ENCODE results near the gene ARID4A. TPM values are rescaled to one million over a fixed set of nuclear protein-coding genes. Genes with fewer than 3 reads are reported as not detected.
A peak's percentile ranks its signal among the peaks of the same experiment; 100 is the strongest.
"Not testable (repeated sequence)": the region's sequence is repeated elsewhere in the genome, so short reads cannot be mapped to it uniquely, and the experiment has no call there.

Gene ARID4A
- total and polyA plus RNA-seq, 11 donors: 5.6 to 23.1 (median 15.5) TPM

GRCh38 chr14:58341152-58341748 lies 42.9 kb downstream of the ARID4A start:
- no peak for DNase-seq
- peaks cover 0 to 94% (median 76%) of the 10 kb centered on the region in 9 donors for H3K36me3 ChIP-seq

GRCh38 chr14:58343535-58343934 lies 45.2 kb downstream of the ARID4A start:
- WGBS, 4 donors: 94 to 98% (median 95%) methylated on average over 3 of the region's 3 CpGs
- H3K4me3 ChIP-seq; DNase-seq; H3K9me3 ChIP-seq; H3K27me3 ChIP-seq; H3K27ac ChIP-seq; ATAC-seq; intact Hi-C loops (cut with DNase I): not testable (repeated sequence)
- peaks cover 0 to 11% (median 0%) of the 10 kb centered on the region in 12 donors for H3K4me1 ChIP-seq
- peaks cover 0 to 94% (median 82%) of the 10 kb centered on the region in 9 donors for H3K36me3 ChIP-seq

More at GRCh38 chr14:58341152-58341748, 42.9 kb downstream of the ARID4A start:
- Histone ChIP-seq H3K27me3 (no peaks in the 10 kb centered on the region), H3K9me3 (no peaks in the 10 kb centered on the region), H3K4me3 (no peak overlapping the region), H3K4me1 (peaks cover 0 to 11% (median 0%) of the 10 kb centered on the region in 12 donors), H3K27ac (no peak overlapping the region)
- no peak for ATAC-seq
- WGBS, 4 donors: 74 to 83% (median 76%) methylated on average over 4 of the region's 4 CpGs
- no peak for TF ChIP-seq POLR2A (IDR thresholded peaks at IDR 0.05)
- TF ChIP-seq, protein P1, sequence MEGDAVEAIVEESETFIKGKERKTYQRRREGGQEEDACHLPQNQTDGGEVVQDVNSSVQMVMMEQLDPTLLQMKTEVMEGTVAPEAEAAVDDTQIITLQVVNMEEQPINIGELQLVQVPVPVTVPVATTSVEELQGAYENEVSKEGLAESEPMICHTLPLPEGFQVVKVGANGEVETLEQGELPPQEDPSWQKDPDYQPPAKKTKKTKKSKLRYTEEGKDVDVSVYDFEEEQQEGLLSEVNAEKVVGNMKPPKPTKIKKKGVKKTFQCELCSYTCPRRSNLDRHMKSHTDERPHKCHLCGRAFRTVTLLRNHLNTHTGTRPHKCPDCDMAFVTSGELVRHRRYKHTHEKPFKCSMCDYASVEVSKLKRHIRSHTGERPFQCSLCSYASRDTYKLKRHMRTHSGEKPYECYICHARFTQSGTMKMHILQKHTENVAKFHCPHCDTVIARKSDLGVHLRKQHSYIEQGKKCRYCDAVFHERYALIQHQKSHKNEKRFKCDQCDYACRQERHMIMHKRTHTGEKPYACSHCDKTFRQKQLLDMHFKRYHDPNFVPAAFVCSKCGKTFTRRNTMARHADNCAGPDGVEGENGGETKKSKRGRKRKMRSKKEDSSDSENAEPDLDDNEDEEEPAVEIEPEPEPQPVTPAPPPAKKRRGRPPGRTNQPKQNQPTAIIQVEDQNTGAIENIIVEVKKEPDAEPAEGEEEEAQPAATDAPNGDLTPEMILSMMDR (IDR thresholded peaks at IDR 0.05): no peak
- intact Hi-C loops (cut with DNase I): no loop called here

DNA sequence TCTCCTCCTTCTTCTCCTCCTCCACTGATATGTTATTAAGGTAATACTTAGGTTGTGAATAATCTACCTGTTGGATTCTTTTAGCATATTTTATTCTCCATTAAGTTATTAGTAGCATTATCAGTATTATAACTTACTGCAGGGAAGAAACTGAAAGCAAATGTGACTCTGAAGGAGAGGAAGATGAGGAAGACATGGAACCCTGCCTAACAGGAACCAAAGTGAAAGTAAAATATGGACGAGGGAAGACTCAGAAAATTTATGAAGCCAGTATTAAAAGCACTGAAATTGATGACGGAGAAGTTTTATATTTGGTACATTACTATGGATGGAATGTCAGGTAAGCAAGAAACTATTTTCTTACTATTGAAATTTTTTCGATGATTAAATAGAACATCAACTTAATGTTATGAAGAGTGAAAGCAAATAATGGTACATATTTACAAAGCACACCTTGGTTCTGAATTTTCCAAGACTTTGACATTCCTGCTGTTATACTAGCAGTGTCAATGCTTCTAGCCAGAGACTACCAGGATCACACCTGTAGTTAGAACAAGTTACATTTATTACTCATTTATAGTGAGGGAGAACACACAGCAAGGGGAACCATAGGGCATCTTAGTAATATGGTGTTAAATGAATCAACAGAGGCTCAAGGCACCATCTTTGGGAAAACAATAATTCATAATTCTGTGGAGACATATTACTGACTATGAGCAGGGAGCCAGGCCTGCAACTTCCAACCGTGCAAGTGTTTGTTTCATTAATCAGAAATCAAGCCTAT lies 55.4 kb downstream of the ARID4A start:
- ATAC-seq (no peak), DNase-seq (no peak)
- Histone ChIP-seq H3K9me3 (no peaks in the 10 kb centered on the region), H3K36me3 (peaks cover 0 to 93% (median 81%) of the 10 kb centered on the region in 9 donors), H3K27me3 (no peaks in the 10 kb centered on the region), H3K4me3 (peak overlapping the region in 7 of 12 donors; percentile 1 to 34 (median 17)), H3K4me1 (peaks cover 0 to 25% (median 4%) of the 10 kb centered on the region in 12 donors), H3K27ac (peak overlapping the region in 5 of 12 donors; percentile 2 to 38 (median 13))
- 77 to 85% (median 78%) methylated on average over 4 of the region's 4 CpGs for WGBS, 4 donors
- TF ChIP-seq POLR2A (IDR thresholded peaks at IDR 0.05): no peak
- TF ChIP-seq, protein P1 (IDR thresholded peaks at IDR 0.05): no peak
- intact Hi-C loops (cut with DNase I): no loop called here

DNA sequence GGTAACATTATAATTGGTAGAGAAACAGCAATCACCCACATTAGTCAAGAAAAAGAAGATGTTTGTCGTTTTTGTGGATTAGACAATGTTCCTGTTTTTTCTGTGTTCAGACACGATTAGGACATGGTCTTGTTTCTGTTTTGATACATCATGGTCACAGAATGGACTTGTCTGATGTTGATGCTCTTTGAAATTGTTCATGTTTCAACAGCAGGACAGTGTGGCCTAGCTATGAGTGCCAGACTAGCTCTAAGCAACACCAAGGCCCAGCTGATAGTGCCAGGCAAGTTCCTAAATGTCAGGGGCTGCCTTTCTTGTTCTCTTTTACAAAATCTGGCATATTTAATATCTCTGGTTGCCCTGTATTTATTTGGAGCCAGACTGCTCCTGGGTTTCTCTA lies 56.5 kb downstream of the ARID4A start:
- Histone ChIP-seq H3K9me3 (no peaks in the 10 kb centered on the region), H3K4me1 (peaks cover 0 to 25% (median 4%) of the 10 kb centered on the region in 12 donors), H3K27ac (peak overlapping the region in 2 of 12 donors; percentile 2 to 15), H3K4me3 (no peak overlapping the region), H3K36me3 (peaks cover 2 to 93% (median 81%) of the 10 kb centered on the region in 9 donors), H3K27me3 (no peaks in the 10 kb centered on the region)
- intact Hi-C loops (cut with DNase I): no loop called here
- no peak for DNase-seq
- TF ChIP-seq, protein P1 (IDR thresholded peaks at IDR 0.05): no peak
- TF ChIP-seq POLR2A (IDR thresholded peaks at IDR 0.05): no peak
- 71 to 92% (median 90%) methylated on average over 2 of the region's 2 CpGs for WGBS, 4 donors
- no peak for ATAC-seq

All from heart left ventricle (tissue), 16 donors.